ES-I3 (cell line): Measurements from ENCODE around the gene MDFIC.

ENCODE experiments used
- H3K36me3 ChIP-seq: 2 replicates; pipeline ENCODE4 v1.6.1; 2013; ENCODE audit warnings: mild to moderate bottlenecking, low read length, control low read depth, moderate library complexity; ENCODE audit not compliant: insufficient read depth
- H3K4me1 ChIP-seq: 2 replicates; pipeline ENCODE4 v1.6.1; 2013; ENCODE audit warnings: mild to moderate bottlenecking, control low read depth, low read length; ENCODE audit not compliant: insufficient read depth
- H3K9ac ChIP-seq: 2 replicates; pipeline ENCODE4 v1.6.1; 2013; ENCODE audit warnings: low read depth, mild to moderate bottlenecking, low read length, moderate library complexity
- H3K9me3 ChIP-seq: 2 replicates; pipeline ENCODE4 v1.6.1; 2013; ENCODE audit warnings: mild to moderate bottlenecking, low read length, moderate library complexity; ENCODE audit not compliant: control insufficient read depth, insufficient read depth

MDFIC gene

DNA sequence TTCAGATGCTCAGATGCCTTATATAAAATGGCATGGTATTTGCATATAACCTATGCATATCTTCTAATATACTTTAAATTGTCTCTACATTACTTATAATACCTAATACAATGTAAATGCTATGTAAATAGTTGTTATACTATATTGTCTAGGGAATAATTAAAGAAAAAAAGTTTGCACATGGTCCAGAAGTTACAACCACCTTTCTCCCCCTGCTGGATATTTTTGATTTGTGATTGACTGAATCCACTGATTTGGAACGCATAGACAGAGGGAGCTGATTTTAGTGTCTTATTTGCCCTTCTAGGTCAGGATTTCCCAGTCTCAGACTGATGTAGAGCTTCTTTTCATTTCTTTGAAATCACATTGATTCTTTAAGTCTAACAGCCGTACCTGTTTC lies 31.8 kb downstream of the MDFIC start:
- Histone ChIP-seq H3K36me3 (no peaks in the 10 kb centered on the region), H3K9ac (no peak overlapping the region), H3K4me1 (no peaks in the 10 kb centered on the region), H3K9me3 (no peaks in the 10 kb centered on the region)

DNA sequence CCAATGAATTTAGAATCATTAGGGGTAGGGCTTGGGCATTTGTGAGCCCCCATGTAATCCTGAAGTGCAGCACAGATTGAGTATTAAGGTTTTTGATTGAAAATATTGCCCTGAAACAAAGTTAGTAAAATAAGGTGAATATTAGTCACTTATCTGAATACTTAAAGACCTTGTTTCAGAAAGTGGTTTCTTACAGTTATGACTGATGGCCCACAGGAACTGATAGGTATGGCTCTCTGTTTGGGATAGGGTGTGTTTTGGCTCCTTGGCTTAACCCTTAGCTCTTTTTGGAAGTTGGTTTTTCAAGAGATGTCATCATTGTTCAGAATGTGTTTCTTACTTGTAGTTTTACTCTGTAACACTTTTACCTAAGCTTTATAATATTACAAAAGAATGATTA lies 34.8 kb downstream of the MDFIC start:
- no peaks in the 10 kb centered on the region for H3K9me3 ChIP-seq
- H3K36me3 ChIP-seq, result no peaks in the 10 kb centered on the region

DNA sequence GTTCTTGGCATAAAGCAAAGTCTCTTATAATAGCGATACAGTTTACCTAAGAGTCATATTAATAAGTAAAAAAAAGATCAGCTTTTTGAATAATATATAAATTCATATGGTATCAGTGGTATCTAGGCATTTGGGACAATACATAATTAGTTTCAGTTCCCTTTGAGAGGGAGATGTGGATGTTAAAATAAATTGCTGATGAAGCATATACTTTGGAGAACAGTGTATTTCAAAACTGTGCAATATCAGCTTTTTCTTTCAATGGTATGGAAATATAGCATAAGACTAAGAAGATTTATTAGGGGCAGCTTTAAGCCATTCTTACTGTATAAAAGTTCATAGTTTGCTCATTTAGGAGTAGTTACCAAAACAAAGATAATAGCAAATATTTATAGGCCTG lies 35.5 kb downstream of the MDFIC start:
- Histone ChIP-seq H3K9me3 (no peaks in the 10 kb centered on the region), H3K9ac (no peak overlapping the region), H3K4me1 (no peaks in the 10 kb centered on the region), H3K36me3 (no peaks in the 10 kb centered on the region)

More for the DNA sequence above, 34.8 kb downstream of the MDFIC start:
- H3K4me1 ChIP-seq, result no peaks in the 10 kb centered on the region
- H3K9ac ChIP-seq, result no peak overlapping the region

DNA sequence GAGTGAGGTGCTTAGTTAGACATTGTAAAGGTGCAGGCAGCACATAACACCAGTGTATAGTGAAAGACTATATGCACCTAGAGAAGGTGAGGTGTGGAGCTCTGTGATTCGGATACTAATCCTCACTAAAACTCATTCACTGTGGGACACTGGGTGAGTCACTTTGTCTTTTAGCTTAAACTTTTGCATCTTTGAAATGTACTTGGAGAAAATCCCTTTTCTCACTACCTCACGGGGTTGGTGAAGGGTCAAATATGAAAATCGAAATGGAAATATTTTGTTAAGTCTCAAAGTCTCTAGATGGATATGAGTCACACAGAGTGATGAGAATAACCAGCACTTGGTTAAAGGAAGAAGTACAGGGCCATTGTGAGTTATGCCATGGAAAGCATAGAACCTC lies 38.0 kb downstream of the MDFIC start:
- H3K9me3 ChIP-seq, result no peaks in the 10 kb centered on the region
- H3K9ac ChIP-seq, result no peak overlapping the region
- no peaks in the 10 kb centered on the region for H3K36me3 ChIP-seq
- no peaks in the 10 kb centered on the region for H3K4me1 ChIP-seq

DNA sequence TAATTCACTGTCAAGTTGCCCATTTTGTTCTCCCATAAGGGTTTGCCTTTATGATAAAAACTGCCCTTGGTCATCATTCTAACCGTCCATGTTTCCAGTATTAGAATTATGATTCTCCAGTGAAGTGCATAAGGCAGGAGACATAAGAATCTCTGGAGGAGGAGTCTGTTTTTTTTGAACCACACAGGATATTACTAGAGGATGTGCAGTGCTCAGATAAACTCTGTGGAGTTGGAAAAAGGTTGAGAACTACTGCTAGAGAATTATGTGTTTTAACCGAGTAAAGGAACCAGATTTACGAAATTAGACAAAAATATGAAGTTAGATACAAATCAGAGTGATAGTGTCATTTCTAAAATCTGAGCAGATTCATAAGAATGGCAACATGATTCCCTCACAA lies 40.5 kb downstream of the MDFIC start:
- no peaks in the 10 kb centered on the region for H3K9me3 ChIP-seq
- no peaks in the 10 kb centered on the region for H3K4me1 ChIP-seq
- no peaks in the 10 kb centered on the region; the same call in 1 of the 2 replicates for H3K36me3 ChIP-seq
- H3K9ac ChIP-seq, result no peak overlapping the region

DNA sequence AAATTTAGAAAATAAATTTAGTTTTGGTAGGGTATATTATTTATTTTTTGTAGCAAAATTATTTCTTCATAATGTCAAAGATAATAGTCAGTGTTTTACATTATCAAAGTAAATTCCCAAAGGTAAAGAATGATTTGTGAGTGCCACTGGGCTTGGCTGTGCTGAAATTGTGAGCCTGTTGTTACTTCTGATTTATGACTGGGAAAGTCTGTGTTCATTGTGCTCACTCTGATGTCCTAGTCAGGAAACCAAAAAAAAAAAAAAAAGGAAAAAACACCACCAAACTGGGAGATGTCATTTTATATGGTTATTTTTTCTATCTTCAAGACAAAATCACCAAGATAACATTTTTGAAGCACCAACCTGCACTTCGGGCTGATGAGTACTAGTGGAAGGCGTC lies 44.3 kb downstream of the MDFIC start:
- no peaks in the 10 kb centered on the region for H3K9me3 ChIP-seq
- H3K9ac ChIP-seq, result no peak overlapping the region
- H3K4me1 ChIP-seq, result no peaks in the 10 kb centered on the region
- no peaks in the 10 kb centered on the region; the same call in 1 of the 2 replicates for H3K36me3 ChIP-seq

DNA sequence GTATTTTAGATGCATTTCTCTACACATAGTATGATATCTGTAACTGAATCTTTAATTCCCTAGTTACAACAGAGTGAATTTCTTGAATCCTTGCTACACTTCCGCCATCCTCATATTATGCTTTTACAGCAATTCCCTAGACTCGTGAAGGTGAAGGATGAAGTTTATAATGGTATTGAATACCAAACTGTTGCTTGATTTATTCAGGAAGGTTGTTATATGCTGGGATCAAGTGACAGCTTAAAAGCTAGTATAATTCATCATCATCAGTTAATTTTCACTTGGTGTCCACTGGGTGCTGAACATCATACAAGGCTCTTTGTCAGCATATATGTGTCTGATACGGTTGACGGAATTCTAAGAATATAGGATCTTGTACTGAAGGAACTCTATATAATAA lies 47.2 kb downstream of the MDFIC start:
- Histone ChIP-seq H3K36me3 (no peaks in the 10 kb centered on the region; the same call in 1 of the 2 replicates), H3K9me3 (no peaks in the 10 kb centered on the region), H3K9ac (no peak overlapping the region), H3K4me1 (peaks cover 6% of the 10 kb centered on the region; the same call in 1 of the 2 replicates)

DNA sequence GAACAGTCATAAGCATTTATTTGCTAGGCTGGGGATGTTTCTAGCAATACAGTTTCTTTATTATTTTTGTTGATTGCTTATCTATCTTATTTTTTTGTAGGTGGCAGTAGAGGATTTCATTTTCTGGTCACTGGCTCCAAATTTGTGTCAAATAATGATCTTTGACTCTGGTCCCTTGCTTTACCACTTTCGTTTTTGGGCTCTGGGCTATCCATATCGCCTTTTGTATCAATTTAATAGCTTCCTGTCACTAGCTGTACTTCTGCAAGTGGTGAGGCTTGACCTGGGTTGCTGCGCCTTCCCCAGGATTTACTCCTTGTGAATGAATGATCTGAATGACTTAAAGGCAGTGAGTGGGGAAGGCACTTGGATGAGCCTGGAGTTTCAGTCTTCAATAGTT lies 48.4 kb downstream of the MDFIC start:
- no peaks in the 10 kb centered on the region for H3K9me3 ChIP-seq
- H3K4me1 ChIP-seq, result peaks cover 6% of the 10 kb centered on the region; the same call in 1 of the 2 replicates
- H3K9ac ChIP-seq, result no peak overlapping the region
- no peaks in the 10 kb centered on the region for H3K36me3 ChIP-seq

DNA sequence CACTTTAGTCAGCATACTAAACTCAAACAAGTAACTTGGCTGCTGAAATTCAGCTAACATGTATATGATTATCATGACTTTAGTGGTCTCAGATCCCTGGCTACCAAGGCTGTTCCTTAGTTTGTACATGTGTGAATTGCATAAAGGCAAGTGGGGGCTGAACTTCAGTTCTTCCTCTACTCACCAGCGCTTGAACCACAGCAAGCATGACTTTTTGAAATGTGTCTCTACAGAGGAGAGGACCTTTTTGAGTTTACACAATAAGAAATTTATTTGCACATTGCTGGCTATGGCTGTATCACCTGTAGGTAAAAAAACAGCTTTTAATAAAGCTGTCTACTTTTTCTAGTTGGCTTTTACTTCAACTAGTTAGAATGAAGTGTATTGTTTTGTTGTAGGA lies 48.8 kb downstream of the MDFIC start:
- Histone ChIP-seq H3K9me3 (no peaks in the 10 kb centered on the region), H3K9ac (no peak overlapping the region), H3K36me3 (no peaks in the 10 kb centered on the region), H3K4me1 (peaks cover 6% of the 10 kb centered on the region; the same call in 1 of the 2 replicates)

DNA sequence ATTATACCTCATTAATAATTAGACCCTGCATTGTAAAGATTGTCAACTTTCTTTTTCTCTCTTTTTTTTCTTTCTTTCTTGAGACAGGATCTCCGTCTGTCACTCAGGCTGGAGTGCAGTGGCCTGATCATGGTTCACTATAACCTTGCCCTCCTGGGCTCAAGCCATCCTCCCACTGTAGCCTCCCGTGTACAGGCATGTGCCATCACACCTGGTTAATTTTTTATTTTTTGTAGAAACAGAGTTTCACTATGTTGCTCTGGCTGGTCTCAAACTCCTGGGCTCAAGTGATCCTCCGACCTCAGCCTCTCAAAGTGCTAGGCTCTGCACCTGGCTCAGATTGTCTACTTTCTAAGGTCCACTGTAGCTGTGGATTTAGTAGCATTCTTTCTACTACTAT lies 50.7 kb downstream of the MDFIC start:
- no peaks in the 10 kb centered on the region for H3K9me3 ChIP-seq
- no peaks in the 10 kb centered on the region for H3K36me3 ChIP-seq
- H3K9ac ChIP-seq, result no peak overlapping the region
- H3K4me1 ChIP-seq, result peaks cover 11% of the 10 kb centered on the region

DNA sequence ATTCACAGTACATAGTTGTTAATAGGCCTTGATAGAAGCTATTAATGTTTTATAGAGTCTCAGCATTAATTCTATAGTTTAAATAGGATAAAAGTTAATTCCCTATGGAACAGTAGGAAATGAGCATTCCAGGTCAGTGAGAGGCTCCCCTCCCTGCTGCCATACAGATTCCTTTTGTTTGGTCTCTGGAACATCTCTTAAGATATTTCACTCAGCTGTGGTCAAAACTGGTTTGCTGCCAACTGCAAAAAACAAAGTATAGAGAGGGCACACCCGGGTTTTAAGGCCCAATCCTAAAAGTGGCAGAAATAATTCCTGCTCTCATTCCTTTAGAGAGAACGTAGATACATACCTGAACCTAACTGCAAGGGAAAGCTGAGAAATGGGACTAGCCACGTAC lies 51.3 kb downstream of the MDFIC start:
- H3K36me3 ChIP-seq, result no peaks in the 10 kb centered on the region
- H3K9ac ChIP-seq, result no peak overlapping the region
- no peaks in the 10 kb centered on the region for H3K9me3 ChIP-seq
- peaks cover 11% of the 10 kb centered on the region for H3K4me1 ChIP-seq

DNA sequence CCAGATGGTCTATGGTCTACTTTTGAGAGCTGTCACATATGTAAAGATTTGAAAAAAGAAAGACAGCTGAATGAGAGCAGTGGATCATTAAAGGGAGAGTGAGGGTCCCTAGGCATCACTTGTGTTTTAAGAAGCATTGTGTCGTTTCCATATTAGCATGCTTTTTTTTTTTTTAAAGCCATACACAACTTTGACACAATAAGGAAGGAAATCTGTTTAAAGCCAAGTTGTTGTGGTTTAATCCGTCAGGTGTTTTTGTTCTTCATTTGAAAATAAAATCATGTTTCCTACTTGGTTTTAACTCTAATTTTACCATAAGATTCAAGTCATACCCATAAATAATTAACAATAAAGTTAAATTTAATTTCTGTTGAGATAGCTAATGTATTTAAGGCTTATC lies 53.5 kb downstream of the MDFIC start:
- Histone ChIP-seq H3K36me3 (no peaks in the 10 kb centered on the region), H3K9me3 (no peaks in the 10 kb centered on the region), H3K4me1 (peaks cover 11% of the 10 kb centered on the region), H3K9ac (no peak overlapping the region)

DNA sequence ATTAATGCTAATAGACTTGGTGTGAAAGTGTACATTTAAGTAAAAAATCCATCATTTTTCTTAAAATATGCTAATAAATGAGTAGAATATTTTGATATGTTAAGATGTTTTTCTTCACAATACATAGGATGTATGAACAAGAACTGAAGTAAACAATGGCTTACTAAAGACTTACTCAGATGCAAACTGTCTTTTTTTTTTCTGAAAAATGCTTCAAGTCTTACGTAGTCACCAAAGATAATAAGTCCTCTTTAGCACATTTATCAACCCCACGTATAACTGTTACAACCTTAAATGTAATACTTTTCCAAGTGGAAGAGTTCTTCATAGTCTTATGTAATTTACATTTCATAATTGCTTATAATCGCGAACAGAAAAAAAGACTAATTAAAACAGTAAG lies 54.8 kb downstream of the MDFIC start:
- H3K36me3 ChIP-seq, result no peaks in the 10 kb centered on the region
- H3K9me3 ChIP-seq, result no peaks in the 10 kb centered on the region
- H3K4me1 ChIP-seq, result peaks cover 10% of the 10 kb centered on the region
- H3K9ac ChIP-seq, result no peak overlapping the region

DNA sequence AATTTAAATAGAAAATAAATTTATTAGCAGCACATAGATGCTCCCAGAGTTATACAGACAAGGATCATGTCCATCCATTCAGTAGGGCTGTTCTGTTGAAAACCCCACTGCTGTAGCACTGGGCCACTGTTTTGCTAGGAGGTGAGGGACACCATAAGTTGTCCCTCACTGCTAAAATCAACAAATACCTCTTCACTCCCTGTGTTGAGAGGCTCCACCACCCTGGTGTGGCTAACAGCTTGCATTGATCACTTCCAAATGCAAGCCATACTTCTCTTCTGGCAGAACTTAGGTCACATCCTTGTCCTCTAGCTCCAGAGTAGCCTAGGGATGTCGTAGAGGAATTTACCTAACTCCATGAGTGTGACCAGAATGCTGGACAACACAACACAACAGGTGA lies 55.4 kb downstream of the MDFIC start:
- Histone ChIP-seq H3K36me3 (no peaks in the 10 kb centered on the region), H3K9me3 (no peaks in the 10 kb centered on the region), H3K9ac (no peak overlapping the region), H3K4me1 (peaks cover 4% of the 10 kb centered on the region; the same call in 1 of the 2 replicates)

DNA sequence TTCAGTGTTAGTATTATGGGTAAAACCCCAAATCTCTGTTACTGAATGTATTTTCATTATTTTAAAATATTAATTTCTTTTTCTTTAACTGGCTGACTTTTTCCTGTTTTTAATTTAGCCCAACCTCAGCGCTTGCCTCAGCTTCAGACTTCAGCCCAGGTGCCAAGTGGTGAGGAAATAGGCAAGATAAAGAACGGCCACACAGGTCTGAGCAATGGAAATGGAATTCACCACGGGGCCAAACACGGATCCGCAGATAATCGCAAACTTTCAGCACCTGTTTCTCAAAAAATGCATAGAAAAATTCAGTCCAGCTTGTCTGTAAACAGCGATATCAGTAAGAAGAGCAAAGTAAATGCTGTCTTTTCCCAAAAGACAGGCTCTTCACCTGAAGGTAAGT lies 57.5 kb downstream of the MDFIC start:
- H3K9ac ChIP-seq, result no peak overlapping the region
- no peaks in the 10 kb centered on the region for H3K36me3 ChIP-seq
- no peaks in the 10 kb centered on the region for H3K9me3 ChIP-seq
- H3K4me1 ChIP-seq, result peaks cover 4% of the 10 kb centered on the region; the same call in 1 of the 2 replicates
